ENCODE data around the gene VAC14.

The VAC14 gene

GRCh38 chr16:70770626-70771552 lies 30.1 kb downstream of the VAC14 start:
- TF ChIP-seq TAF1 (IDR thresholded peaks at IDR 0.05; ENCODE audit: borderline replicate concordance, insufficient read depth, low read length) (no peak), SIN3A (IDR thresholded peaks at IDR 0.05; ENCODE audit: borderline replicate concordance, insufficient read depth, low read length) (no peak), POLR2AphosphoS5 (IDR thresholded peaks at IDR 0.05; ENCODE audit: low read depth, low read length) (no peak), REST (IDR thresholded peaks at IDR 0.05; ENCODE audit: insufficient read depth in 1 of 2, low read depth in 2 of 2, low read length in 2 of 2) (no peak), FOXP2 (optimal IDR thresholded peaks at IDR 0.05; ENCODE audit: borderline replicate concordance, extremely low read depth, extremely low read length, insufficient read depth) (no peak)

GRCh38 chr16:70770291-70770625 lies 30.7 kb downstream of the VAC14 start:
- no peak for TF ChIP-seq REST (IDR thresholded peaks at IDR 0.05; ENCODE audit: insufficient read depth in 1 of 2, low read depth in 2 of 2, low read length in 2 of 2)
- TF ChIP-seq SIN3A (IDR thresholded peaks at IDR 0.05; ENCODE audit: borderline replicate concordance, insufficient read depth, low read length): no peak
- TF ChIP-seq TAF1 (IDR thresholded peaks at IDR 0.05; ENCODE audit: borderline replicate concordance, insufficient read depth, low read length): no peak
- no peak for TF ChIP-seq FOXP2 (optimal IDR thresholded peaks at IDR 0.05; ENCODE audit: borderline replicate concordance, extremely low read depth, extremely low read length, insufficient read depth)
- TF ChIP-seq POLR2AphosphoS5 (IDR thresholded peaks at IDR 0.05; ENCODE audit: low read depth, low read length): no peak

DNA sequence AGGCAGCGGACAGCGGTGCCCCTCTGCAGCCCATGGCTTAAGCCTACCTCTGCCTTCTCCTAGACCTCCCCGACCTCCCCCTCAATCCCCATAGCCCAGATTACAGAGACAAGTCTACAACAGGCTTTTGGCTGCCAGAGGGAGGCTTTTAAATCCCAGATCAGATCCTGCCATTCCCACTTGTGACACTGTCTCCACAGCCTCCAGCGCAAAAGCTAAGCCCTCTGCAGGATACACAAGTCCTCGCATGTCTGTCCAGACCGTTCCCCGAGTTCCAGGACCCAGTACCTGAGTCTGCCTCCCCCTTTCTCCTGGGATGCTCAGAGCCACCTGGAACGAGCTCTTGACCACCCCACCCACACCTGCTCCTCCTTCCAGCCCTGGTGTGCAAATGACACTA lies 31.2 kb downstream of the VAC14 start:
- no peak for TF ChIP-seq POLR2AphosphoS5 (IDR thresholded peaks at IDR 0.05; ENCODE audit: low read depth, low read length)
- no peak for TF ChIP-seq REST (IDR thresholded peaks at IDR 0.05; ENCODE audit: insufficient read depth in 1 of 2, low read depth in 2 of 2, low read length in 2 of 2)
- TF ChIP-seq FOXP2 (optimal IDR thresholded peaks at IDR 0.05; ENCODE audit: borderline replicate concordance, extremely low read depth, extremely low read length, insufficient read depth): no peak
- no peak for TF ChIP-seq TAF1 (IDR thresholded peaks at IDR 0.05; ENCODE audit: borderline replicate concordance, insufficient read depth, low read length)
- TF ChIP-seq SIN3A (IDR thresholded peaks at IDR 0.05; ENCODE audit: borderline replicate concordance, insufficient read depth, low read length): no peak

DNA sequence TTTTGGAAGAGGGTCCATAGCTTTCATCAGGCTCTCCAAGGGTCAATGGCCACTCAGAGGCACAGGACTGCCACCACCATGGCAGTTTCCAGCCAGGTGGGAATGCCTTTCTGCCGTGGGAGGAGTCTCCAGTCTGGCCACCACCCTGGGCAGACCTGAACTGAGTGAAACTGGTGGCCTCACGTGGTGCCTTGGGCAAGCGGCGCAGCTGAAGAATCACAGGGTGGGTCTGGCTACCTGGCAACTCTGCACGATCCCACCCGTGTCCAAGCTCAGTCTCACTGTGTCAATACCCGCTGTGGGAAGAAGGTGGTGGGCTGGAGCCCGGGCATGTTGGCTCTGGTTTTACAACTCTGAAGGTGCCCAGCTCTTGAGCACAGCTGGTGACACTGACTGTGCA lies 31.8 kb downstream of the VAC14 start:
- TF ChIP-seq SIN3A (IDR thresholded peaks at IDR 0.05; ENCODE audit: borderline replicate concordance, insufficient read depth, low read length) (no peak), FOXP2 (optimal IDR thresholded peaks at IDR 0.05; ENCODE audit: borderline replicate concordance, extremely low read depth, extremely low read length, insufficient read depth) (no peak), TAF1 (IDR thresholded peaks at IDR 0.05; ENCODE audit: borderline replicate concordance, insufficient read depth, low read length) (no peak), REST (IDR thresholded peaks at IDR 0.05; ENCODE audit: insufficient read depth in 1 of 2, low read depth in 2 of 2, low read length in 2 of 2) (no peak), POLR2AphosphoS5 (IDR thresholded peaks at IDR 0.05; ENCODE audit: low read depth, low read length) (no peak)
